Fibroblast of villous mesenchyme (primary cell): ENCODE data around the gene PARN. TPM values are rescaled to one million over a fixed set of nuclear protein-coding genes. Genes with fewer than 3 reads are reported as not detected.

Source experiments
- DNase-seq: peaks from one replicate; pipeline ENCODE4 v3.0.0-alpha.2; 2010; ENCODE audit warnings: low read depth
- H3K4me3 ChIP-seq: 2 replicates; pipeline ENCODE4 v1.5.1; 2011; ENCODE audit warnings: low read depth, mild to moderate bottlenecking, low read length
- CTCF ChIP-seq: IDR thresholded peaks from 2 replicates; pipeline ENCODE4 v1.5.1; 2012; ENCODE audit warnings: low read depth, mild to moderate bottlenecking, low read length; ENCODE audit not compliant: insufficient read depth
- total RNA-seq: library from RNA; depleted of rRNA; stranded (reverse); fragments of >200 nt; gene quantifications from 2 replicates; pipeline ENCODE4 v1.2.3, GENCODE V29; 2012

The PARN gene
- total RNA-seq, 1 donor = 35.4 TPM

DNA sequence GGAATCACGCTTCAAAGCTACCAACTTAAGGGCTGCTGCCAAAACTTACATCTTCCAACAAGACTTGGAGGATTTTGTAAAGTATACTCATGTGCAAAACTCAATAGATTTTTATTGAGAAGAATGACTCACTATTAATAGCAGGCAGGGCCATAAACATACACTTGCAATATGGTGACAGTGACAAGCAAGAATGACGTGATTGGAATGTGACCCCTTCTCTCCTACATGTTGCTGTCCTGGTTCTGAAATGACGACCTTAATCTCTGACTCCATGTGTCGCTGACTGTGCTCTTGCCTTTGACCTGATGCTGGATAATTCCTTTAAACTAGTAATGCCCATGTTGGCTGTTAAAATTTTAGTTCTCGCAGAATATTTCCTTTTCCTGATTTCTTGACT lies 174.5 kb downstream of the PARN start:
- TF ChIP-seq CTCF = no peak
- peak; percentile 41 for DNase-seq
- no peak overlapping the region for H3K4me3 ChIP-seq

GRCh38 chr16:14454391-14454790 lies 175.7 kb downstream of the PARN start:
- TF ChIP-seq CTCF = no peak
- DNase-seq = peak; percentile 6
- no peak overlapping the region for H3K4me3 ChIP-seq

DNA sequence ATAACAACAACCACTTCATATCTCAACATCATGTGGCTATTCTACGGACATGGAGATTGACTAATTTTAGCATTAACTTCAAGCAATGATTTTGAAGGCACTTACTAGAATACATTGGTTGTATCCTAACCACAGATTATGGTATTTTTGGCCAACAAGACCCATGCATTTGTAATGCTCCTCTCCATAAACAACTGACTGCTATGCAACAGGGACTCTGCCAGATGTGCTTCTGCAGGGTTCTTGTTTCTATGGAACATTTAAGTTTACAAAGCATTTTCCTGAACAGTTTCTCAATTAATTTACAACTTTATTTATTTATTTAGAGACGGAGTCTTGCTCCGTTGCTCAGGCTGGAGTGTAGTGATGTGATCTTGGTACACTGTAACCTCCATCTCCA lies 178.0 kb downstream of the PARN start:
- no peak for DNase-seq
- no peak overlapping the region for H3K4me3 ChIP-seq
- no peak for TF ChIP-seq CTCF

DNA sequence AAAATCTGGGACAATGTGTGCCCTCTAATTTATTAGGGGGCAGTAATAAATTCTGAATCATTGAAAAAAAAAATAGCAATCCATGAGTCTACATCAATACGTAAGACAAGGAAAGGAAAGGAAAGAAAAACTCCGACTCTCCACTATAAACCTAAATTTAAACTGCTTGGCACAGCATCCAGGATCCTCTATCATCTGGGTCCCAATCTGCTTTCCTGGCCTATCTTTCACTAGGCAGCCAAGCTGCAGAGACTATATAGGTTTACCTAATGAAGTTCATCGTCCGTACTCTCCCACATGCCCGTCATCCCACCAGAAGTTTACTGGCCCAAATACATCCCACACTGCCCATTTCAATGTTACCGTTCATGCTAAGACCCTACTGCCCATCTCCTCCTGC lies 179.2 kb downstream of the PARN start:
- TF ChIP-seq CTCF = no peak
- DNase-seq = no peak
- no peak overlapping the region for H3K4me3 ChIP-seq

DNA sequence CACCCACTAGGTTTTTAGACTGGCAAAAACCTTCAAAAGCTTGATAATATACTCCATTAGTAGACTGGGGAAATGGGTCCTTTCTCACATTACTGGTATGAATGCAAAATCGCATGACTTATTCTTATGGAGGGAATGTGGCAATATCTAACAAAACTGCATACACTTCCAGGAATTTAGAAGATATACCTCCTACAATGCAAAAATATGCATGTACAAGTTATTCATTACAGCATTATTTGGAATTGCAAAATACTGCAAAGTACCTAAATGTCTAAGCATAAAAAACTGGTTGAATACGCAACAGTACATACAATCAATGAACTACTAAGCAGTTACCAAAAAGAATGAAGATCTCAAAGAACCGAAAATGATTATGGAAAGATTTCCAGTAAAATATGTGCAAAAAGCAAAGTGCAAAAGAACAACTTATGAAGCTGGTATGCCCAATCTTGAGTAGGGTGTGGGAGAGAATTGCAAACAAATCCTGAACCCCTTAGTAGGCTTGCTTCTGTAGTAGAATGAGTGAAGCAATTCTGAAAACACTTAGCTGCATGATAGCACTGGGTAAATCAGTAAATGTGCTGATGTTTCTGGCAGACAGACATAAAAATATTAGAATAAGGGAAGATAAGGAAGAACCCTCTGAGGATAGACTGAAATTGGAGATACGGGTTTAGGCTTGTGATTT lies 180.1 kb downstream of the PARN start:
- no peak overlapping the region for H3K4me3 ChIP-seq
- DNase-seq = no peak
- TF ChIP-seq CTCF = no peak

DNA sequence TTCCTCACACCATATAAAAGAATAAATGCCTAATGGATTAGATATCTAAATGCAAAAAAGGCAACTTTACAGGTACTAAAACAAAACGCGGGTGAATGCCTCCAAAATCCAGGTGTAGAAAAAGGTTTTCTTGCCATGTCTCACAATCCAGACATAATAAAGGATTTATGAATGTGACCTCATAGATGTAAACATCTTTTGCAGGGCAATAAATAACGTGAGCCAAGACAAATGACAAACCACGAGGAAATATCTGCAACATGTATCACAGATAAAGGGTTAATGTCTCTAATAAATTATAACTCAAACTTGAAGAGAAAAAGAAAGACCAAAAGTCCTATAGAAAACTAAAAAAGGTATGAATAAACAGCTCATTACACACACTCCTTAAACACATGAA lies 180.7 kb downstream of the PARN start:
- H3K4me3 ChIP-seq = no peak overlapping the region
- DNase-seq = no peak
- TF ChIP-seq CTCF = no peak

DNA sequence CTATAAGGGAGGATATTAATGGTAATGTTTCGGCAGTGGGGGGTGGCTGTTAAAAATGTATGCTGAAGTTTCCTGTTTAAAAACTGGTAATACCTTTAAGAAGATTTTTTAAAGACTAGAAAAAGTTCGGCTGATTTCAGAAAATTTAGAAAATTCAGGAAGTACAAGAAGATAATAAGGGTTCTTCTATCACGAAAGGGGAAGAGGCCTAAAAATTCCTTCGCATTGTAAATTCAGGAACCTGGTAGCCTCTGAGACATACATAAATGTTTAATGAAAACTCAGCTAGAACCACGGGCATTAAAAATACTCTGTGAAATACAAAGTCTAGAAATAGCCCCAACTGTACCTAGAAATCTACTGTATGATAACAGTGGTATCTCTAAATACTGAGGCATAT lies 181.2 kb downstream of the PARN start:
- no peak for DNase-seq
- TF ChIP-seq CTCF = no peak
- H3K4me3 ChIP-seq = no peak overlapping the region
